ENCODE results near the gene ATP4B. TPM values are rescaled to one million over a fixed set of nuclear protein-coding genes. Genes with fewer than 3 reads are reported as not detected.

The ATP4B gene
- total RNA-seq, 1 experiment from 2014 or later: not detected

Other genes starting within 250 kb of the ATP4B start
- gene ADPRHL1, start 204.7 kb downstream of the ATP4B start, total RNA-seq (2014; rRNA removed; shearing (Covaris generic)): 6.3 and 10.5 TPM in 2 replicates
- gene DCUN1D2, start 167.5 kb downstream of the ATP4B start, total RNA-seq (2014; rRNA removed; shearing (Covaris generic)): 10.7 and 17.8 TPM in 2 replicates
- gene TFDP1, start 73.4 kb downstream of the ATP4B start, total RNA-seq (2014; rRNA removed; shearing (Covaris generic)): 397 and 423 TPM in 2 replicates
- 0.08 TPM in 1 of 2 replicates, not detected in the other for gene GRK1, start 9.0 kb upstream of the ATP4B start, total RNA-seq (2014; rRNA removed; shearing (Covaris generic))
- 1.8 and 2.7 TPM in 2 replicates for gene TMEM255B, start 101.0 kb upstream of the ATP4B start, total RNA-seq (2014; rRNA removed; shearing (Covaris generic))
- gene GAS6, start 205.9 kb upstream of the ATP4B start, total RNA-seq (2014; rRNA removed; shearing (Covaris generic)): 41.7 and 45.3 TPM in 2 replicates

All from SJSA1 (cell line).